SU-DHL-6 (cell line): ENCODE measurements around the gene FANCL.

ENCODE experiments used
- EZH2phosphoT487 ChIP-seq: fragments of 200-600 bp; sonication (generic), shearing (Covaris generic); conservative IDR thresholded peaks from 2 replicates; pipeline ENCODE4 v1.6.1; 2018; ENCODE audit warnings: mild to moderate bottlenecking, antibody characterized with exemption, low read length, moderate library complexity, mixed read lengths
- TF ChIP-seq, protein P1 (sequence below): fragments of 200-600 bp; sonication (generic); IDR thresholded peaks from one replicate; pipeline ENCODE4 v1.5.1; 2017; ENCODE audit warnings: antibody characterized with exemption, mild to moderate bottlenecking, low read length, moderate library complexity; ENCODE audit not compliant: insufficient read depth, poor library complexity, severe bottlenecking

- TF ChIP-seq, protein P1, sequence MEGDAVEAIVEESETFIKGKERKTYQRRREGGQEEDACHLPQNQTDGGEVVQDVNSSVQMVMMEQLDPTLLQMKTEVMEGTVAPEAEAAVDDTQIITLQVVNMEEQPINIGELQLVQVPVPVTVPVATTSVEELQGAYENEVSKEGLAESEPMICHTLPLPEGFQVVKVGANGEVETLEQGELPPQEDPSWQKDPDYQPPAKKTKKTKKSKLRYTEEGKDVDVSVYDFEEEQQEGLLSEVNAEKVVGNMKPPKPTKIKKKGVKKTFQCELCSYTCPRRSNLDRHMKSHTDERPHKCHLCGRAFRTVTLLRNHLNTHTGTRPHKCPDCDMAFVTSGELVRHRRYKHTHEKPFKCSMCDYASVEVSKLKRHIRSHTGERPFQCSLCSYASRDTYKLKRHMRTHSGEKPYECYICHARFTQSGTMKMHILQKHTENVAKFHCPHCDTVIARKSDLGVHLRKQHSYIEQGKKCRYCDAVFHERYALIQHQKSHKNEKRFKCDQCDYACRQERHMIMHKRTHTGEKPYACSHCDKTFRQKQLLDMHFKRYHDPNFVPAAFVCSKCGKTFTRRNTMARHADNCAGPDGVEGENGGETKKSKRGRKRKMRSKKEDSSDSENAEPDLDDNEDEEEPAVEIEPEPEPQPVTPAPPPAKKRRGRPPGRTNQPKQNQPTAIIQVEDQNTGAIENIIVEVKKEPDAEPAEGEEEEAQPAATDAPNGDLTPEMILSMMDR = no peak
- TF ChIP-seq EZH2phosphoT487 = no peak
Measured at GRCh38 chr2:58186501-58186900, 54.6 kb downstream of the FANCL start.
